Measurements from ENCODE around the gene TBC1D21. TPM values are rescaled to one million over a fixed set of nuclear protein-coding genes. Genes with fewer than 3 reads are reported as not detected.

TBC1D21 gene
- total RNA-seq, 1 experiment from 2014 or later = not detected

DNA sequence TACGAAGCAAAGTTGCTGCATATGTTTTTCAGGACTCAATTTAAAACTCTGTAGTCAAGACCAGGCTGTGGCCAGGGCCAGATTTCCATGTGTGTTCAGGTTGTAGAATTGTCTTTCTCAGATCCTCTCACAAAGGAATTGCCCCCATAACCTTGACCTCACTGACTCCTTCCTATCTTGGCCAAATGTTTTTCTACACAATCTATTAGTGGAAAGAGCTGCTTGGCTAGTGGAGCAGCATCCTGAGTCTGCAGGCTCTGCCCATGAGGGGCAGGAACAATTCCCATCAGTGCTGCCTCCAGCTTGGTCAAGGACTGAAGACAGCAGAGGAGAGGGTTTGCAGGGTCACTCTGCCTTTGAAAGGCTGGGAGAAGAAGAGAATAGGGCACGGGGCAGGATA is 6.9 kb upstream of the TBC1D21 start:
- Histone ChIP-seq H2BK20ac (ENCODE audit: low read depth, low read length, poor library complexity, severe bottlenecking) (no peak overlapping the region), H4K5ac (ENCODE audit: insufficient read length, low read depth, low read length) (no peak overlapping the region), H4K8ac (replicated peaks; ENCODE audit: insufficient read length, low read depth, low read length) (no peak overlapping the region), H3T11ph (ENCODE audit: low read length) (no peak overlapping the region), H4K91ac (ENCODE audit: insufficient read length, low read depth, low read length) (no peak overlapping the region), H3K27ac (ENCODE audit: insufficient read length, low read depth, low read length) (no peak overlapping the region), H3K23me2 (ENCODE audit: insufficient read length, low read depth, low read length, poor library complexity, severe bottlenecking) (no peaks in the 10 kb centered on the region), H3K56ac (ENCODE audit: insufficient read length, low read depth, low read length) (no peak overlapping the region), H4K20me1 (ENCODE audit: control insufficient read depth, insufficient read depth, insufficient read length) (no peaks in the 10 kb centered on the region), H3K9ac (ENCODE audit: extremely low read depth, insufficient read length, low read length) (no peak overlapping the region), H2BK120ac (ENCODE audit: low read depth, low read length, poor library complexity, severe bottlenecking) (no peak overlapping the region), H2BK15ac (ENCODE audit: low read depth, low read length) (no peak overlapping the region), H3K18ac (ENCODE audit: insufficient read length, low read depth, low read length) (no peak overlapping the region), H2BK12ac (ENCODE audit: insufficient read length, low read depth, low read length) (no peak overlapping the region), H2BK5ac (ENCODE audit: insufficient read length, low read length) (no peak overlapping the region), H3K14ac (ENCODE audit: insufficient read depth, low read length) (no peak overlapping the region), H3K4me2 (ENCODE audit: insufficient read depth, insufficient read length, low read length) (no peak overlapping the region), H3K9me3 (ENCODE audit: control insufficient read depth, low read depth, low read length) (no peaks in the 10 kb centered on the region), H3K79me1 (ENCODE audit: insufficient read depth, low read depth, low read length, poor library complexity, severe bottlenecking) (no peaks in the 10 kb centered on the region), H2AFZ (ENCODE audit: low read length) (no peak overlapping the region), H2AK5ac (ENCODE audit: insufficient read length, low read length) (no peak overlapping the region), H3K4ac (ENCODE audit: low read depth, low read length) (no peak overlapping the region), H3K23ac (ENCODE audit: insufficient read length, low read depth, low read length) (no peak overlapping the region), H3K4me1 (ENCODE audit: insufficient read depth, low read length) (peaks cover 2% of the 10 kb centered on the region; the same call in 1 of the 2 replicates), H3K27me3 (ENCODE audit: insufficient read depth, low read length) (no peaks in the 10 kb centered on the region), H3K79me2 (ENCODE audit: insufficient read depth, low read length) (no peaks in the 10 kb centered on the region)
- no peak for DNase-seq
- Mint-ChIP-seq H3K27ac (no peak overlapping the region), H3K36me3 (ENCODE audit: insufficient read depth in 1 of 3, low read depth in 3 of 3) (peaks cover 0 to 5% (median 1%) of the 10 kb centered on the region in 3 experiments; a peak in 3 of 7 replicates), H3K9me3 (peaks cover 7 to 8% of the 10 kb centered on the region in 2 experiments), H3K4me1 (peaks cover 24 to 35% of the 10 kb centered on the region in 2 experiments), H3K27me3 (ENCODE audit: low read depth) (no peaks in the 10 kb centered on the region; the same call in 1 of the 2 replicates), H3K4me3 (no peak overlapping the region)
- TF ChIP-seq, protein P1, sequence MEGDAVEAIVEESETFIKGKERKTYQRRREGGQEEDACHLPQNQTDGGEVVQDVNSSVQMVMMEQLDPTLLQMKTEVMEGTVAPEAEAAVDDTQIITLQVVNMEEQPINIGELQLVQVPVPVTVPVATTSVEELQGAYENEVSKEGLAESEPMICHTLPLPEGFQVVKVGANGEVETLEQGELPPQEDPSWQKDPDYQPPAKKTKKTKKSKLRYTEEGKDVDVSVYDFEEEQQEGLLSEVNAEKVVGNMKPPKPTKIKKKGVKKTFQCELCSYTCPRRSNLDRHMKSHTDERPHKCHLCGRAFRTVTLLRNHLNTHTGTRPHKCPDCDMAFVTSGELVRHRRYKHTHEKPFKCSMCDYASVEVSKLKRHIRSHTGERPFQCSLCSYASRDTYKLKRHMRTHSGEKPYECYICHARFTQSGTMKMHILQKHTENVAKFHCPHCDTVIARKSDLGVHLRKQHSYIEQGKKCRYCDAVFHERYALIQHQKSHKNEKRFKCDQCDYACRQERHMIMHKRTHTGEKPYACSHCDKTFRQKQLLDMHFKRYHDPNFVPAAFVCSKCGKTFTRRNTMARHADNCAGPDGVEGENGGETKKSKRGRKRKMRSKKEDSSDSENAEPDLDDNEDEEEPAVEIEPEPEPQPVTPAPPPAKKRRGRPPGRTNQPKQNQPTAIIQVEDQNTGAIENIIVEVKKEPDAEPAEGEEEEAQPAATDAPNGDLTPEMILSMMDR (conservative IDR thresholded peaks at IDR 0.05) = no peak
- no CpG with 5 or more reads among the region's 2 CpGs for WGBS (ENCODE audit: extremely low coverage, insufficient read length, low lambda C conversion rate)

All from H9 (cell line).